Aorta (tissue), 5 donors: ENCODE results near the gene TRAPPC10. TPM values are rescaled to one million over a fixed set of nuclear protein-coding genes. Genes with fewer than 3 reads are reported as not detected.

ENCODE experiments used
- ATAC-seq: fragments of 200-7000 bp; cut with Tn5 transposase; one replicate; pipeline ENCODE4 v1.9.1; 2022; ENCODE audit warnings: moderate library complexity; ENCODE audit not compliant: low FRiP score
- DNase-seq, 2 donors: peaks; one replicate each; pipeline ENCODE4 v3.0.0-alpha.2; 2020
- H3K27ac ChIP-seq, 2 donors: one replicate each; pipeline ENCODE4 v1.5.1; 2013; ENCODE audit warnings: low read length in 2 of 2, mild to moderate bottlenecking in 2 of 2, moderate library complexity in 2 of 2, control low read depth in 1 of 2, inconsistent platforms in 1 of 2, low read depth in 1 of 2
- H3K27me3 ChIP-seq, 2 donors: one replicate each; pipeline ENCODE4 v1.6.1; 2013; ENCODE audit warnings: control low read depth in 1 of 2, low read length in 1 of 2, mild to moderate bottlenecking in 1 of 2, moderate library complexity in 1 of 2; ENCODE audit not compliant: insufficient read depth in 2 of 2, control insufficient read depth in 1 of 2
- H3K36me3 ChIP-seq, 2 donors: one replicate each; pipeline ENCODE4 v1.6.1; 2013; ENCODE audit warnings: control low read depth in 1 of 2, low read length in 1 of 2, mild to moderate bottlenecking in 1 of 2; ENCODE audit not compliant: insufficient read depth in 2 of 2, control insufficient read depth in 1 of 2
- H3K4me1 ChIP-seq, 2 donors: one replicate each; pipeline ENCODE4 v1.6.1; 2013; ENCODE audit warnings: low read length in 2 of 2, control low read depth in 1 of 2, mild to moderate bottlenecking in 1 of 2, moderate library complexity in 1 of 2; ENCODE audit not compliant: insufficient read depth in 2 of 2, control insufficient read depth in 1 of 2
- H3K4me3 ChIP-seq, 2 donors: one replicate each; pipeline ENCODE4 v1.5.1; 2013; ENCODE audit warnings: low read length in 2 of 2, control low read depth in 1 of 2, mild to moderate bottlenecking in 1 of 2
- H3K9me3 ChIP-seq: one replicate; pipeline ENCODE4 v1.6.1; 2013; ENCODE audit warnings: mild to moderate bottlenecking, low read length; ENCODE audit not compliant: control insufficient read depth
- WGBS, 2 donors: extraction: QIAGEN DNeasy Blood & Tissue Kit; methylation state at CpG; one replicate each; pipeline ENCODE4 v1.1.7; 2013; 5-methylcytosine and 5-hydroxymethylcytosine counted together
- intact Hi-C, 2 donors: fragments of 100-400 bp; cut with DNase I; formaldehyde crosslinking; loops; one replicate each; pipeline versions ENCODE4 v1.14.2 to v1.15.0; 2022
- polyA plus RNA-seq, 2 donors: library from polyadenylated mRNA; stranded (reverse); fragments of 200-250 nt; gene quantifications; one replicate each; pipeline ENCODE4 v1.2.3, GENCODE V29; 2013
- total RNA-seq, 2 donors: library from RNA; stranded (reverse); fragmentation: NEBNext Ultra II Directional; extraction: Animal tissue kit (Norgen Biotek cat#: 25700); gene quantifications; one replicate each; pipeline ENCODE4 v1.2.1, GENCODE V29; 2021
- donor health status: healthy with polysubstance abuse.
- donor health status: Bipolar disorder and iron deficiency.
- donor health status: DM: no; HTN: no; CAD: no.
- donor health status: DM: no; HTN: no; CAD: no.
- donor health status: DM: yes; HTN: yes; CAD: no.

Gene TRAPPC10
- total and polyA plus RNA-seq, 4 donors = 3.5 to 41.5 (median 20.4) TPM

GRCh38 chr21:44079846-44080245 is 67.7 kb downstream of the TRAPPC10 start:
- 89% methylated on average over 7 of the region's 7 CpGs for WGBS, 2 donors
- no peak for DNase-seq

GRCh38 chr21:44082648-44083440 is 70.7 kb downstream of the TRAPPC10 start:
- ATAC-seq = no peak
- WGBS, 2 donors = 85 to 86% methylated on average over 24 of the region's 24 CpGs
- Histone ChIP-seq H3K9me3 (no peaks in the 10 kb centered on the region), H3K4me1 (no peaks in the 10 kb centered on the region), H3K4me3 (no peak overlapping the region), H3K36me3 (peaks cover 5 to 6% of the 10 kb centered on the region in 2 donors), H3K27ac (no peak overlapping the region), H3K27me3 (no peaks in the 10 kb centered on the region)
- intact Hi-C loops = no loop called here
- DNase-seq = no peak

More at GRCh38 chr21:44079846-44080245, 67.7 kb downstream of the TRAPPC10 start:
- Histone ChIP-seq H3K36me3 (peaks cover 4 to 5% of the 10 kb centered on the region in 2 donors), H3K4me3 (no peak overlapping the region), H3K27me3 (no peaks in the 10 kb centered on the region), H3K4me1 (no peaks in the 10 kb centered on the region), H3K27ac (no peak overlapping the region), H3K9me3 (no peaks in the 10 kb centered on the region)
- no peak for ATAC-seq
- intact Hi-C loops = no loop called here

GRCh38 chr21:44083631-44084291 is 71.7 kb downstream of the TRAPPC10 start:
- H3K4me1 ChIP-seq = no peaks in the 10 kb centered on the region
- intact Hi-C loops = no loop called here
- no peak for ATAC-seq
- DNase-seq = no peak
- H3K27me3 ChIP-seq = no peaks in the 10 kb centered on the region
- no peak overlapping the region for H3K27ac ChIP-seq
- no peaks in the 10 kb centered on the region for H3K9me3 ChIP-seq
- H3K36me3 ChIP-seq = peaks cover 3 to 9% of the 10 kb centered on the region in 2 donors
- H3K4me3 ChIP-seq = no peak overlapping the region
- WGBS, 2 donors = 57 to 64% methylated on average over 16 of the region's 16 CpGs

GRCh38 chr21:44084496-44085241 is 72.6 kb downstream of the TRAPPC10 start:
- Histone ChIP-seq H3K36me3 (peaks cover 0 to 10% of the 10 kb centered on the region in 2 donors), H3K4me1 (no peaks in the 10 kb centered on the region)

GRCh38 chr21:44085491-44086321 is 73.6 kb downstream of the TRAPPC10 start:
- H3K36me3 ChIP-seq = peaks cover 5 to 8% of the 10 kb centered on the region in 2 donors
- WGBS, 2 donors = 76% methylated on average over 15 of the region's 15 CpGs
- H3K4me3 ChIP-seq = no peak overlapping the region
- no peaks in the 10 kb centered on the region for H3K27me3 ChIP-seq
- no peaks in the 10 kb centered on the region for H3K4me1 ChIP-seq
- no peak overlapping the region for H3K27ac ChIP-seq
- no peaks in the 10 kb centered on the region for H3K9me3 ChIP-seq
- peak in 1 of 2 donors; percentile 33 for DNase-seq
- ATAC-seq = no peak
- intact Hi-C loops = no loop called here

More at GRCh38 chr21:44084496-44085241, 72.6 kb downstream of the TRAPPC10 start:
- no peaks in the 10 kb centered on the region for H3K27me3 ChIP-seq
- H3K4me3 ChIP-seq = no peak overlapping the region
- intact Hi-C loops = no loop called here
- ATAC-seq (no peak), DNase-seq (no peak)
- WGBS, 2 donors = 85 to 87% methylated on average over 7 of the region's 7 CpGs
- H3K9me3 ChIP-seq = no peaks in the 10 kb centered on the region
- H3K27ac ChIP-seq = no peak overlapping the region

- H3K4me3 ChIP-seq = no peak overlapping the region
- H3K27me3 ChIP-seq = no peaks in the 10 kb centered on the region
- DNase-seq (peak in 1 of 2 donors; percentile 69), ATAC-seq (peak; percentile 21)
- H3K27ac ChIP-seq = no peak overlapping the region
- H3K36me3 ChIP-seq = peaks cover 5 to 8% of the 10 kb centered on the region in 2 donors
- WGBS, 2 donors = 84 to 89% methylated on average over 21 of the region's 21 CpGs
- no peaks in the 10 kb centered on the region for H3K4me1 ChIP-seq
- no peaks in the 10 kb centered on the region for H3K9me3 ChIP-seq
- intact Hi-C loops = no loop called here
These were observed 74.7 kb downstream of the TRAPPC10 start for GRCh38 chr21:44086636-44087425.

- no peaks in the 10 kb centered on the region for H3K27me3 ChIP-seq
- no peak overlapping the region for H3K4me3 ChIP-seq
- no peaks in the 10 kb centered on the region for H3K9me3 ChIP-seq
- H3K4me1 ChIP-seq = no peaks in the 10 kb centered on the region
- H3K36me3 ChIP-seq = peaks cover 5 to 10% of the 10 kb centered on the region in 2 donors
- 93% methylated on average over 33 of the region's 33 CpGs for WGBS, 2 donors
- no peak overlapping the region for H3K27ac ChIP-seq
- intact Hi-C loops = no loop called here
- ATAC-seq (no peak), DNase-seq (peak; percentile 67 to 69)
These were observed 75.6 kb downstream of the TRAPPC10 start for GRCh38 chr21:44087426-44088400.
